Activated naive CD4-positive, alpha-beta T cell (primary cell): Measurements from ENCODE around the gene INHBA.

ENCODE experiments used
- DNase-seq, 4 experiments: peaks; one replicate each; lab custom pipeline; 2025; lab: John Stamatoyannopoulos, UW

INHBA gene

DNA sequence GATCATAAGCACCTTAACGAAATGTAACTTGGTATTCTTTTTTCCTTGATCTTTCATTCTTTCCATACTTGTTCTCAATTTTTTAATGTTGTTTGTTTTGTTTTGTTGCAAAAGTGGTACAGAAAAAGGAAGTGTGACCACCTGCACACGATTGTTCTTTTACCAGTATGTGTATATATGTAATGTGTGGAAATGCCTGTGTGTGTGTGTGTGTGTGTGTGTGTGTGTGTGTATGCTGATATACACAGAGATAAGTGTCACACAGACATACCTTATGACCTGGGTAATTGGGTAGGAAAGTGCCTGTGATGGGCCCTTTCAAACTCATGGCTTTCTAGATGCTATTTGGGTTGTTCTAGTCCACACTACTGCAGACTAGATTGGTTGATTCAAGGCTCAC lies 14.0 kb downstream of the INHBA start:
- no peak for DNase-seq

DNA sequence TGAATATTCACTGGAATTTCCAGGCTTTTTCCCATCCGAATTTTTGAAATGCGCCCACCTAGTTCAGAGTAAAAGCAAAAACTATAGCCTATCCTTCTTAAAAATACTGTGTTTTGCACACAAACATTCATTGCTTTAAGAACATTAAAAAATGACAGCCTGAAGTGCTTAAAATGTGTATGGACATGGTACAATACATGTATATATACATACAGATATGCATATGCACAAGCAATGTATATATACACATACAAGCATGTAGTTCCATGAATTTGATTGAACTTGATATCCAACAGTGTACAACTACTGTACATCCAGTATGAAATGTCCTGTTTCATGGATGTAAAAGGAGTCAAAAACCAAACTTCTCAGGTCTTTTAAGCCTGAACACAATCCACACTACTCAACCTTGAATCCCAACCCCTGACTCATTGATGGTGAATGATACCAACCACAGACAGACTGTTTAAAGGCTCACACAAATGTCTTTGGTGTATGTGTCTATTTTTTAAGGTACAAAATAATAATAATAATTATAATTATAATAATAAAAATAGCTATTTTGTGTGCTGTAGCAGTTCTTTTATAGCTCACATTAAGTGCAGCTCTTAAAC lies 14.8 kb downstream of the INHBA start:
- DNase-seq, result no peak

DNA sequence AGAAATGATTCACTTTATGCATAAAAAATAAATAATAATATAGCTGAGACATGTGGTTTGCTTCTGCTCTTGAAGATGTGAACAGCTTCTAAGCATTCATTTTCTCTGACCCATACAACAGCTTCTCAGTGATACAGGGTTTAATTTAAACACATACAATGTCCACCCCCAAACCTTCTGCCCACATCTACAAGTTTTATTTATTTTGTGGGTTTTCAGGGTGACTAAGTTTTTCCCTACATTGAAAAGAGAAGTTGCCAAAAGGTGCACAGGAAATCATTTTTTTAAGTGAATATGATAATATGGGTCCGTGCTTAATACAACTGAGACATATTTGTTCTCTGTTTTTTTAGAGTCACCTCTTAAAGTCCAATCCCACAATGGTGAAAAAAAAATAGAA lies 17.2 kb downstream of the INHBA start:
- no peak for DNase-seq

DNA sequence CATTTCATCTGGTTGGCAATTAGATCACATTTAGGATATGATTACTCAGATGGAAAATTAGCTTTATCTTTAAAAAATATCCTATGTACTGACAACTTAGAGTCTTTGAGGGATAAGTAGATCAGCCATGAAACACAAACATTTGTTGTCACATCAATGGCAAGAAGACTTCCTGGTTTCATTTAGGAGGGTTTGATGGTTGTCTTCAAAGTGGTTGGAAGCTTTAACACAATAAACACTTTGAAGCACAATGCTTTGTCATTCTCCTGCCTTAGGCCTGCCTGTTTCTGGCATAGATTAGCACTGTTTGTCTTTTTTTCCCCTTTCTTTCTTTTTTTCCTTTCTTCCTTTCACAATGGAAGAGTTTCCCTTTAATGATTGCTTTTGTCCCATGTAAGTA lies 20.5 kb downstream of the INHBA start:
- DNase-seq, result no peak

DNA sequence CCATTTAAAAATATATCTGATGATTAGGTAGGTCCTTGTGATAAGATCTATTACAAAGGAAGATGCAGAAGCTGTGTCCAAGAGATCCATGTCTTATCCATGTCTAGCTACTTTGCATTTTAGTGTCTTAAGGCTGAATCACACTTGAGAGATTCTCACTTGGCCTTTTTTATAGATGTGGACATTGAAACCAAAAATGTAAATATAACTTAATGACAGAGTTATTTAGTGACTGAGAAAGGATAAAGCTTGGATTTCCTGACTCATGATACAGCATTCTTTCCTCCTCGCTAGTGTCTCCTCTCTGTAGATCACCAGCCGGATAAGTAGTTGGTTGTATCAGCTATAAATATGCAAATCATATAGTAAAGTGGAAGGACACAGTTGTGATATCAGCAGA lies 23.3 kb downstream of the INHBA start:
- DNase-seq, result no peak

DNA sequence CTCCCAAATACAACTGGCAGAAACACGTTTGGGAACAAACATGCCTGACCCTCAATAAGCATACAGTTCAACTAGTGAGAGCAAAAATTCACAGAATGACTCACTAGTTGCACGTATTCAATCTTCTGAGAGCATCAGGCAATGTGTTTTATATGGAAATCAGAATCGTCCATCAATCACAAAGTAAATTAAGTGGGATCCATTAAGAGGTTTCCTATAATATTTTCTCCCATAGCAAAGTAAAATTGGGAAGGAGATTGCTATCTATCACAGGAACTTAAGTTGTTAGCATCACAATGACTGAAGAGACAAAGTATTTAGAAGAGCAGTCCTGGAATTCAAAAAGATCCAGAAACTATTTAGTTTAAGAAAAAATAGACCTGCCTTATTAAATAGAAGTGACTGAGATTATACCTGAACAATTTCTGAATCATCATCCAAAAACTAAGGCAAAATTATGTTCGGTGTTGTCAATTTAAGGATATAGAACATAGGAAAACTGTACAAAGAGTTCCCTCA lies 28.3 kb downstream of the INHBA start:
- no peak for DNase-seq

DNA sequence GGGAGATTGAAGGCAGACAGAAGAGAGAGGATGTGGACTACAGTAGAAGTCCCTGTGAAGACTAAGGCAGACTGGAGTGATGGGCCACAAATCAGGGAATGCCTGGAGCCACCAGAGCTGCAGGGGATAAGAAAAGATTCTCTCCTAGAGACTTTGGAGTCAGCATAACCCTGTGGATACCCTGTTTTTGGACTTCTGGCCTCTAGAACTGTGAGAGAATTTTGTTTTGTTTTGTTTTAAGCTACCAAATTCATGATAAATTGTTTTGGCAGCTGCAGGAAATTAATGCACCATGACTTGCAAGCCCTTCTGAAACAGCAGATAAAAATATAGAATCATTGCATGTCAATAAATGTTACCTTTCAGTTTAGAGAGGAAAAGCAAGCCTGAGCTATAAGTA lies 41.3 kb downstream of the INHBA start:
- DNase-seq, result no peak

DNA sequence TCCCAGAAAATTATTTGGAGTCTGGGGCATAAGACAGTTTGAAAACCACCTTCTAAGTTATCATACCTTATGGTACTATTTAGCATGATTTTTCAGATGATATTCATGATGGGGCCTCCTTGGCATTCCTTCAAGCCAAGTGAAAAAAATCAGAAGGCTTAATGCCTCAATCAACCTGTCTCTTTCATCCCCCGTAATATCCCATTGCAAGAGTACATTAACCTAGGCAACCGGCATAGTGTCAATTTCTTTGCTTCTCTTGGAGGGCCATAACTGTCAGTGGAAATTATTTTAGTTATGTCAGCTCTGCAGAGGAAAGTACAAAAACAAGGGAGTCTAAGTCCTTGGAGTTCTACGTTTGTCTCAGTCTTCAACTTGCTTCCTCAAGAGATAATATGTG lies 43.4 kb downstream of the INHBA start:
- no peak for DNase-seq

DNA sequence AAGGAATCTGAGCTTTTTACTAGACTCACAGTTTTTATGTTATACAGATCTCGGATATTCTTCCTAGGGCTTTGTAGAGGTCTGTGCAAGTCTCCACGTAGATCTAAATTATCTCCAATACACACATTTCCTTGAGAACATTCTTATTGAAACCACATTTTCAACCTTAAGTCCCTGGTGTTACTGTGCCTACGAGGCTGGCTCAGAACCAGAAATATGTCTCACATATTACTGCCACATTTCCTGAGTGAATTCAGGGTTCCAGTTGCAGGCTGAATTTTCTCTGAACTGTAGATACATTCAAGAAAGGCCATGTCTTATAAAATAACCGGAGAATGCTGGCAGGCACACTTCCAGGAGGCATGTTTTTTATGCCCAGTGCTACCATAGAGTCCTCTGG lies 46.5 kb downstream of the INHBA start:
- no peak for DNase-seq

DNA sequence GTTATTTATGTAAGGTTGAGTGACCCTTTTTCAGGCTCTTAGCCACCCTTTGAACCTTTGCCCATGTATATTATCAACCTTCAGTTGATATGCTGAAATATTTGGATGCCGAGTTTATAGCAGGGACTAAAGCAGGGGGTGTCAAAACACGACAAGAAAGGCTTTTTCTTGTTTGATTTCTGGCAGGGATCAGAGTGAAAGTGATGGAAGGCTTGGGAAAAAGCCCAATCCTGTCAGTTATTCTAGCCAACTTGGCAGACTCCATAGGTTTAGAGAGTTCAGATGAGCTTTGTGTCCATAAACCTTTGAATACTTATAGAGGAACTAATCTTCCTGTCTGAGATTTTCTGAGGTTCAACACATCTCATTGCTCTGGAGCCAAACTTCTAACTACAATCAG lies 47.5 kb downstream of the INHBA start:
- no peak for DNase-seq

DNA sequence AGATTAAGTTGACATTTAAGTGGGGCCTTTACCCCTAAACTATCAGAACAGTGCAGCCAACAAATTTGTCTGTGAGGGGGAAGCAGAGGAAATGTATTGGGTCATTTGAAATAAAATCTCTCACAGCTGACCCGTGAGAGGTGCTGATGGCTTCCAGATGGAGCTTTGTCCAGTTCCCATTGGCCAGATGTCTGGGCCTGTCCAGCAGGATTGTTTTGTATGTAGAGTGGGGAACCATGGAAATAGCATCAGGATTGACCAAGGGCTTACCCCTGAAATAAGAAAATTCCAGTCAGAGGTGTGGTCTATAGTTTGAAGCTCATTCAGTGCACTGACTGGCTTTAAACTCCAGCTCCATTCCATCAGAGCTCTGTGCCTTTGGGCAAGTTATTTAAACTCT lies 50.6 kb downstream of the INHBA start:
- DNase-seq, result no peak

DNA sequence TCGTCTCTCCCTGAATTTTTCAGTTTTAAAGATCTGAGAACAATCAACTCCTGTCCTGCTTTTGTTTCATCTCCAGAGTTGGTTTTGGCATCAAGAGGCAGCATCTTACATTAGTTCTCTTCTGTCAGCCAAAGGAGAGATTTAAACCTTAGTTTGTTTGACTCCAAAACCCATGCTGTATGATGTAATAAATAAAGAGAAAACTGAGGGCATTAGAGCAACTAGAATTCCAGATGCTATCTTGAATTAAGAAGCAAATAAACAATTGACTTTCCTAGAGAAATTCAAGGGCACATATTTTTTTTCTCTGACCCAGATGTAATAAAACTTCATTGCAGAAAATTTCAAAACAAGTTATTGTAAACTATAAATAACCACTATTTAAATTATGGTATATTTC lies 54.4 kb downstream of the INHBA start:
- DNase-seq, result no peak

DNA sequence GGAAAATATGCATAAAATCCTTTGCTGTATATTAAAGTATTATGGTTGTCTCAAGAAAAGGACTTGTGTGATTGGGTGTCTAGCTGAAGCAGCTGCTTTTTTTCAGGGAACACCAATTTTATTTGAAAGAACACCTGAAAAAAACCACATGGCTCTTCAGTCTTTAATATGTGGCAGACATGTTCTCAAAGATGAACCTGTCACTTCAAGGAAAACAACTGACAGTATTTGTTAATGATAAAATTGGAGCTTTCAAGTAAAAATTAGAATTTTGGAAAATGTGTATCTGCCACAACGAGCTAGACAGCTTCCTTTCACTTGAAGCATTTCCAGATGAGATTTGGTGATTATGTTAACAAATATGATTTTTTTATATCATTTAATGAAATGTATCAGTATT lies 59.3 kb downstream of the INHBA start:
- no peak for DNase-seq

DNA sequence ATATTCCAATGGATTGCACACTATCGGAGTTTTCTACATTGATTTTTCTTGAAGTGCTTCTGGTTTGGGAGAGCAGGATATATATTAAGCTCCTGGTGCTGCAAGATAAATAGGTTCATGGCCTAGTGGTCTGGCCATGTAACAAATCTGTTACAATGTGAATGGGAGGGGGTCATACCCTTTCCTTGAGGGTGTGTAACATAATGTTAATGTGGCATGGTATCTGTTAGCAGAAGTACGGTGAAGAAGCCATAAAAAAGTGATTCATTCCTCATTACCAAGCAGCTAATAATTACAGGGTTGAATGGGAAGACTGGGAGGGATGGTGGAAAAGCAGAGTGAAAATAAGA lies 61.2 kb downstream of the INHBA start:
- DNase-seq, result no peak

DNA sequence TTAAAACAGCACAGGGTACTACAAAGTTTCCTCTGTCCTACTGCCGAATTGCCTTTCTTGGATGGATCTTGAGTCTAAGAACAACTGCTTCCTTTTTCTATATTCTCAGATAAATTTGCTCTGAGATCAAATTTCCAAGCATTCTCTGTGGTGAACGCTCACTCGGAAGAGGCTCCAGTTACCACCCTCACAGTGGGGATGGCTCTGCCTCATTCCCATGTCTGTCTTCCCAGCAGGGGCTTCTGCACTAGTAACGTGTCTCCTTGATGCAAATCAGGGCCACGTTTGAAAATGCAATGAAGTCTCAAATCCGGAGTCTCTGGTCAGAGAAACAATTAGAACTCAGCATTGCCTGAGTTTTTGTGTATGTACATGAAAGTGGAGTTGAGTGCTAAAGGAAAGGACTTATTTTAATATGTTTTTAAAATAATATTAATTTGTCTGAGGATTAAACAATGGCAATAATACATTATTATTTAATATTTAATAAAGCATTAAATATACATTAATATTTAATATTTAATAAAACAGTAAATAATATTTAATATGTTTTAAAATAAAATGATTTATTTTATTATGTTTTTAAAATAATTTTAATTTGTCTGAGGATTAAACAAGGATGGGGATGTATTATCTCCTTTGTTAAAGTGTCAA lies 61.8 kb downstream of the INHBA start:
- no peak for DNase-seq

DNA sequence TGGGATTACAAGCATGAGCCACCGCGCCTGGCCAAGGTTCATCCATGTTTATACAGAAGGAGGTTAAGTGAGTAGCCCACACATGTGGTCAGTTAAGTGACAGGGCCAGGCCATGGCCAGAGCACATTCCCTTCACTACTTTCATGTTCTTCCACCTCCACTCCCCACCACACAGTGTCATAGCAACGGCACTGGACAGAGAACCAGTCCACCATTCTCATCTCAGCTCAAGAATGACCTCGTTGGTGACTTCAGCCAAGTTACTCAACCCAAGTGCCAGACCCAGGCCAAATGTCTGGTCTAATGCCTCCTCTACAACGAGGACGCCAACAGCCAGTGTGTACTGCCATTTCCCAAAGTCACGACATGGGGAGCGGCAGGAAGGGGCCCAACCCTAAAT lies 62.4 kb downstream of the INHBA start:
- DNase-seq, result no peak

DNA sequence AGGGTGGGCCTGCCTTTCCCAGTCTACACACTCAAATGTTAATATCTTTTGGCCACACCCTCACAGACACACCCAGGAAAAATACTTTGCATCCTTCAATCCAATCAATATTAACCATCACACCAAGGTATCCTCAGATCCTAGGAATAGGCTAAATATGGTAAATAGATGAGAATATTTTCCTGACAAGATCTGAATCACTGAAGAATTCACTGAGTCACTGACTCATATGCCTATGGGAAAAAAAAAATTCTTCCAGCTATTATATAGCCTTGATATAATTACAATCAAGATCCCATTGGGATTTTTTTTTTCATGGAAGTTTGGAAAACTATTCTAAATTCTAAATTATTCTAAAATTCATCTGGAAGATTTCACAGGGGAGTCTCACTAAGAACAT lies 65.8 kb downstream of the INHBA start:
- DNase-seq, result no peak
